Measurements from ENCODE around the gene ATP10A. TPM values are rescaled to one million over a fixed set of nuclear protein-coding genes. Genes with fewer than 3 reads are reported as not detected.

Gene ATP10A
- total and polyA plus RNA-seq, 9 of the 15 experiments (the other 6 are each of a cell fraction or from before 2014, with no cell fraction given), result 0.09 TPM; not detected in 8

DNA sequence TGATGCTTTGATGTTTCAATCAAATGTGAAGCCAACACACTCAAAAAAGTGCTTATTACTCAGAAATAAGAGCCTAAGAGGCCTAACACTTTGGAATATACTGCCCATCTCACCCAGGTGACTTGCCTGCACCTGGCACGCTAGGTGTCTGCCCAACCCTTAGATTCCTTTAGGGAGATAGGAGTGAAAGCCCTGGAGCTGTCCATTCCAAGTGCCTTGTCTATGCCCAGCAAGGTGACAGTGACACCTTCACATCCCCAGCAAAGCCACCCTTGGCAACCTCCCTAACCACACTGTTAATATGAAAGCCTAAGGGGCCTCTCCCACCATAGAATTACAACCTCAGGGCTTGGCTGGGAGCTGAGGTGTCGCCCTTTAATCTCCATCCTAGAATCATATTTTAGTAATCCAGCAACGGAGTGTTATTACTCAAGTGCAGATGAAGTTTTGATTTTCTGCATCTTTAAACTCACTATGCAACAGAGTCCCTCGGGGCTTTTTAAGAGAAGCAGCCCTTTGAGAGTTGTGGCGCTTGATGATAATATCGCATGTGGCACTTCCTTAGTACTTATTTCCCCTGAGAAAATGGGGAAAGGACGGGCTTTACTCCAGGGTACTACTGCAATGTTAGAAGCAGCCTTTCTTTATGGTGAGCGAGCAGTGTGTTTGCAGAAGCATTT is 24.8 kb downstream of the ATP10A start:
- ATAC-seq, result no peak
- no peaks in the 10 kb centered on the region for H3K79me2 ChIP-seq (ENCODE audit: control insufficient read depth, insufficient read depth, low read length)
- no peak overlapping the region for H3K27ac ChIP-seq (ENCODE audit: extremely low read depth, low read depth, low read length)
- no TSS peak for BruUV-seq (replicated peaks)
- no peak overlapping the region for H3K4me2 ChIP-seq (ENCODE audit: insufficient read depth, low read length)
- H3K9ac ChIP-seq (ENCODE audit: insufficient read depth in 1 of 2, low read depth in 2 of 2, low read length in 2 of 2), result no peak overlapping the region
- no peak for DNase-seq (ENCODE audit: extremely low read depth in 1 of 4, low spot score in 3 of 4)
- no peak for FAIRE-seq
- intact Hi-C loops (cut with micrococcal nuclease) (no loop called here), in situ Hi-C loops (cut with MboI) (no loop called here)
- H2AFZ ChIP-seq (ENCODE audit: low read depth, low read length), result no peak overlapping the region
- H3K9me1 ChIP-seq (ENCODE audit: control insufficient read depth, insufficient read depth, low read length), result no peaks in the 10 kb centered on the region
- 0% methylated on average over 8 of the region's 8 CpGs for WGBS (ENCODE audit: insufficient coverage, low coverage, missing lambda C conversion rate)
- 0 out of 2 replicates have a peak, but pooled peaks cover 4% of the 10 kb centered on the region for H4K20me1 ChIP-seq (replicated peaks; ENCODE audit: control insufficient read depth, insufficient read depth, low read length)
- no peak overlapping the region for H3K4me3 ChIP-seq
- CTCF ChIA-PET (ENCODE audit: low intra/inter-chr PET ratio), result no interaction called here
- POLR2A ChIA-PET, result no interaction called here
- no peaks in the 10 kb centered on the region for H3K9me3 ChIP-seq (replicated peaks; ENCODE audit: control insufficient read depth, insufficient read depth, low read depth, low read length)
- no peaks in the 10 kb centered on the region for H3K4me1 ChIP-seq (replicated peaks in 1 of 2; ENCODE audit: control insufficient read depth in 2 of 2, insufficient read depth in 2 of 2, low read length in 2 of 2)
- H3K36me3 ChIP-seq (ENCODE audit: control insufficient read depth, insufficient read depth, low read length), result no peaks in the 10 kb centered on the region
- peaks cover 11 to 20% of the 10 kb centered on the region in 2 experiments; a peak in 3 of 5 replicates for H3K27me3 ChIP-seq (ENCODE audit: control insufficient read depth in 2 of 2, insufficient read depth in 2 of 2, low read length in 2 of 2)
- TF ChIP-seq, protein P1, sequence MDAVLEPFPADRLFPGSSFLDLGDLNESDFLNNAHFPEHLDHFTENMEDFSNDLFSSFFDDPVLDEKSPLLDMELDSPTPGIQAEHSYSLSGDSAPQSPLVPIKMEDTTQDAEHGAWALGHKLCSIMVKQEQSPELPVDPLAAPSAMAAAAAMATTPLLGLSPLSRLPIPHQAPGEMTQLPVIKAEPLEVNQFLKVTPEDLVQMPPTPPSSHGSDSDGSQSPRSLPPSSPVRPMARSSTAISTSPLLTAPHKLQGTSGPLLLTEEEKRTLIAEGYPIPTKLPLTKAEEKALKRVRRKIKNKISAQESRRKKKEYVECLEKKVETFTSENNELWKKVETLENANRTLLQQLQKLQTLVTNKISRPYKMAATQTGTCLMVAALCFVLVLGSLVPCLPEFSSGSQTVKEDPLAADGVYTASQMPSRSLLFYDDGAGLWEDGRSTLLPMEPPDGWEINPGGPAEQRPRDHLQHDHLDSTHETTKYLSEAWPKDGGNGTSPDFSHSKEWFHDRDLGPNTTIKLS (IDR thresholded peaks at IDR 0.05; ENCODE audit: borderline replicate concordance, low read depth), result no peak
- no peak for TF ChIP-seq MAFK (IDR thresholded peaks at IDR 0.05; ENCODE audit: low read length)
- no peak for TF ChIP-seq CCAR2 (IDR thresholded peaks at IDR 0.05; ENCODE audit: low read depth, low read length)
- no peak for TF ChIP-seq EHMT2 (IDR thresholded peaks at IDR 0.05)
- TF ChIP-seq KLF1 (tag; IDR thresholded peaks at IDR 0.05), result no peak
- TF ChIP-seq, protein P2, sequence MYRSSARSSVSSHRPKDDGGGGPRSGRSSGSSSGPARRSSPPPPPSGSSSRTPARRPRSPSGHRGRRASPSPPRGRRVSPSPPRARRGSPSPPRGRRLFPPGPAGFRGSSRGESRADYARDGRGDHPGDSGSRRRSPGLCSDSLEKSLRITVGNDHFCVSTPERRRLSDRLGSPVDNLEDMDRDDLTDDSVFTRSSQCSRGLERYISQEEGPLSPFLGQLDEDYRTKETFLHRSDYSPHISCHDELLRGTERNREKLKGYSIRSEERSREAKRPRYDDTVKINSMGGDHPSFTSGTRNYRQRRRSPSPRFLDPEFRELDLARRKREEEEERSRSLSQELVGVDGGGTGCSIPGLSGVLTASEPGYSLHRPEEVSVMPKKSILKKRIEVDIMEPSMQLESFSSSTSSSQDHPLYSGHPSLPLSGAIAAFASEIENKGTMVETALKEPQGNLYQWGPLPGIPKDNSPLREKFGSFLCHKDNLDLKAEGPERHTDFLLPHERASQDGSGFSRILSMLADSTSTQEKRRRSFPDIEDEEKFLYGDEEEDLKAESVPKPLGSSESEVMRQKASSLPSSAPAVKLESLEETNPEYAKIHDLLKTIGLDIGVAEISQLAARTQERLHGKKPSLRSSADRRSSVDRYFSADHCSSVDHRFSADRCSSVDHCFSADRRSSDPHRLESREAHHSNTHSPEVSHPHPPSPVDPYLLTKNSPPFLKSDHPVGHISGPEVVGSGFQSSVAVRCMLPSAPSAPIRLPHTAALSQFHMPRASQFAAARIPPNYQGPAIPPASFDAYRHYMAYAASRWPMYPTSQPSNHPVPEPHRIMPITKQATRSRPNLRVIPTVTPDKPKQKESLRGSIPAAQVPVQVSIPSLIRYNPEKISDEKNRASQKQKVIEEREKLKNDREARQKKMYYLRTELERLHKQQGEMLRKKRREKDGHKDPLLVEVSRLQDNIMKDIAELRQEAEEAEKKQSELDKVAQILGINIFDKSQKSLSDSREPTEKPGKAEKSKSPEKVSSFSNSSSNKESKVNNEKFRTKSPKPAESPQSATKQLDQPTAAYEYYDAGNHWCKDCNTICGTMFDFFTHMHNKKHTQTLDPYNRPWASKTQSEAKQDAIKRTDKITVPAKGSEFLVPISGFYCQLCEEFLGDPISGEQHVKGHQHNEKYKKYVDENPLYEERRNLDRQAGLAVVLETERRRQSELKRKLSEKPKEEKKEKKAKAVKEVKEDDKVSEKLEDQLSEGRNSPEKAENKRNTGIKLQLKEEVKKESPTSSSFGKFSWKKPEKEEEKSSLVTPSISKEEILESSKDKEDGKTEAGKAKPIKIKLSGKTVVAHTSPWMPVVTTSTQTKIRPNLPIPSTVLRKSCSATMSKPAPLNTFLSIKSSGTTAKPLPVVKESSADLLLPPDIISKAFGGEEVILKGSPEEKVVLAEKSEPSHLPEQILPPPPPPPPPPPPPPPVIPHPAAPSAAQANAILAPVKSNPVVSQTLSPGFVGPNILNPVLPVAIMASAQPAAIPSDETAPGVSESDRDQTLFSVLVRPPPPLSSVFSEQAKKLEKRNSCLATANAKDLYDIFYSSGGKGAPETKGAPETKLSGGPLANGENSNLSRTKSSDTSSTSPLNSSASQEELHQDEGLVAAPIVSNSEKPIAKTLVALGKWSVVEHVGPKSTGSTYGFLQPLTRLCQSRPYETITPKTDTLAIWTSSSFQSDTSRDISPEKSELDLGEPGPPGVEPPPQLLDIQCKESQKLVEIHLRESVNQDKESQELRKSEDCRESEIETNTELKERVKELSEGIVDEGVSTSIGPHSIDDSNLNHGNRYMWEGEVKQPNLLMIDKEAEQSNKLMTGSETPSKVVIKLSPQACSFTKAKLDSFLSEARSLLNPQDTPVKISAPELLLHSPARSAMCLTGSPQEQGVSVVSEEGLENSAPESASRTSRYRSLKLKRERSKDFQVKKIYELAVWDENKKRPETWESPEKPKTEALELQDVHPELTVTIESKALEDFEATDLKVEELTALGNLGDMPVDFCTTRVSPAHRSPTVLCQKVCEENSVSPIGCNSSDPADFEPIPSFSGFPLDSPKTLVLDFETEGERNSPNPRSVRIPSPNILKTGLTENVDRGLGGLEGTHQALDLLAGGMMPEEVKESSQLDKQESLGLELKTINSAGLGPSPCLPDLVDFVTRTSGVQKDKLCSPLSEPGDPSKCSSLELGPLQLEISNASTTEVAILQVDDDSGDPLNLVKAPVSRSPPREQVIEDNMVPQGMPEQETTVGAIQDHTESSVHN (IDR thresholded peaks at IDR 0.05; ENCODE audit: borderline replicate concordance in 1 of 2, low read depth in 1 of 2), result no peak
- no peak for TF ChIP-seq ZNF507 (tag; conservative IDR thresholded peaks at IDR 0.05)
- TF ChIP-seq, protein P3, sequence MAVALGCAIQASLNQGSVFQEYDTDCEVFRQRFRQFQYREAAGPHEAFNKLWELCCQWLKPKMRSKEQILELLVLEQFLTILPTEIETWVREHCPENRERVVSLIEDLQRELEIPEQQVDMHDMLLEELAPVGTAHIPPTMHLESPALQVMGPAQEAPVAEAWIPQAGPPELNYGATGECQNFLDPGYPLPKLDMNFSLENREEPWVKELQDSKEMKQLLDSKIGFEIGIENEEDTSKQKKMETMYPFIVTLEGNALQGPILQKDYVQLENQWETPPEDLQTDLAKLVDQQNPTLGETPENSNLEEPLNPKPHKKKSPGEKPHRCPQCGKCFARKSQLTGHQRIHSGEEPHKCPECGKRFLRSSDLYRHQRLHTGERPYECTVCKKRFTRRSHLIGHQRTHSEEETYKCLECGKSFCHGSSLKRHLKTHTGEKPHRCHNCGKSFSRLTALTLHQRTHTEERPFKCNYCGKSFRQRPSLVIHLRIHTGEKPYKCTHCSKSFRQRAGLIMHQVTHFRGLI (CRISPR knock-in tag; IDR thresholded peaks at IDR 0.05), result no peak
- no peak for TF ChIP-seq TEAD1 (CRISPR knock-in tag; IDR thresholded peaks at IDR 0.05)
- TF ChIP-seq SP2 (IDR thresholded peaks at IDR 0.05; ENCODE audit: extremely low read depth, low read depth, low read length, poor library complexity, severe bottlenecking), result no peak
